HG03108 (cell line): ENCODE measurements around the gene CABLES2.
"Not testable (repeated sequence)": the region's sequence is repeated elsewhere in the genome, so short reads cannot be mapped to it uniquely, and the experiment has no call there.

Experiments used
- ATAC-seq: cut with Tn5 transposase; IDR thresholded peaks from one replicate; pipeline ENCODE4 v1.9.1; 2021; ENCODE audit warnings: moderate library complexity; ENCODE audit not compliant: unreplicated experiment

Gene CABLES2

GRCh38 chr20:62437496-62437895 lies 30.4 kb upstream of the CABLES2 start:
- no peak for ATAC-seq

GRCh38 chr20:62436692-62437091 lies 29.6 kb upstream of the CABLES2 start:
- no peak for ATAC-seq

GRCh38 chr20:62433658-62434497 lies 26.8 kb upstream of the CABLES2 start:
- ATAC-seq = no peak

GRCh38 chr20:62430866-62431447 lies 23.9 kb upstream of the CABLES2 start:
- no peak for ATAC-seq

GRCh38 chr20:62430311-62430853 lies 23.3 kb upstream of the CABLES2 start:
- ATAC-seq = no peak

- ATAC-seq = no peak
These were observed 22.6 kb upstream of the CABLES2 start for GRCh38 chr20:62429455-62430310.

- ATAC-seq = no peak
These were observed 21.6 kb upstream of the CABLES2 start for GRCh38 chr20:62428396-62429295.

- no peak for ATAC-seq
These were observed 20.9 kb upstream of the CABLES2 start for GRCh38 chr20:62428002-62428372.

- ATAC-seq = no peak
These were observed 20.3 kb upstream of the CABLES2 start, which contains the start of gene RBBP8NL for GRCh38 chr20:62427172-62428001. Gene RBBP8NL (minus strand): TSS chr20:62427539. CDS start chr20:62419647, 7,892 bp downstream.

GRCh38 chr20:62426699-62427131 lies 19.6 kb upstream of the CABLES2 start:
- ATAC-seq = no peak

- not testable (repeated sequence) for ATAC-seq
These were observed 18.9 kb upstream of the CABLES2 start for GRCh38 chr20:62426059-62426348.

- ATAC-seq = no peak
These were observed 18.4 kb upstream of the CABLES2 start for GRCh38 chr20:62425281-62426058.

GRCh38 chr20:62424249-62425107 lies 17.4 kb upstream of the CABLES2 start:
- ATAC-seq = no peak

- no peak for ATAC-seq
These were observed 16.2 kb upstream of the CABLES2 start for GRCh38 chr20:62423326-62423706.

- no peak for ATAC-seq
These were observed 15.7 kb upstream of the CABLES2 start for GRCh38 chr20:62422636-62423325.

- no peak for ATAC-seq
These were observed 14.6 kb upstream of the CABLES2 start for GRCh38 chr20:62421716-62421990.
